Measurements from ENCODE around the gene CD300LF. TPM values are rescaled to one million over a fixed set of nuclear protein-coding genes. Genes with fewer than 3 reads are reported as not detected.

The CD300LF gene
- total RNA-seq, 1 experiment from 2014 or later, result not detected

DNA sequence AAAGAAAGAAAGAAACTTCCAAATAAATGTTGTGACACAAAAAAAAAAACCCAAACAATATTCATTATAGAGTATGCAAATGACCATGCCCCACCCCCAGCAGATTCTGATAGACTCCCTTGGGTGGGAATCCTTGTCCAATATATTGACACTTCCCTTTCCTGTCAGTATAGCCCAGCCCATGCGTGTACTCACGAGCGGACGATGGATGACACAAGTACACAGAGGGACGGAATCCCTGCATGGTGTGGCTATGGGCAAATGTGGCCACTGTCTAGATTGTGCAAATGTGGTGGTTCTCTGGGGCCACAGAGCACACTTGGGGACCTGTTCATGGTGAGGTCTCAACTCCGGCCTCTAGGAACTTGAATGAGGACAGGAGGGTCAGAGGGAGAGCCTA is 27.4 kb upstream of the CD300LF start:
- peaks cover 76% of the 10 kb centered on the region for H3K27me3 Mint-ChIP-seq (ENCODE audit: unreplicated experiment)
- H3K4me1 Mint-ChIP-seq (ENCODE audit: low read depth, unreplicated experiment), result peaks cover 32% of the 10 kb centered on the region
- no peak overlapping the region for H3K4me3 Mint-ChIP-seq (ENCODE audit: low read depth, unreplicated experiment)
- intact Hi-C loops (cut with micrococcal nuclease; ENCODE audit: unreplicated experiment), result no loop called here
- BruUV-seq (replicated peaks), result no TSS peak
- CTCF ChIA-PET, result no interaction called here
- no peak overlapping the region for H3K27ac Mint-ChIP-seq (ENCODE audit: unreplicated experiment)
- TF ChIP-seq, protein P1, sequence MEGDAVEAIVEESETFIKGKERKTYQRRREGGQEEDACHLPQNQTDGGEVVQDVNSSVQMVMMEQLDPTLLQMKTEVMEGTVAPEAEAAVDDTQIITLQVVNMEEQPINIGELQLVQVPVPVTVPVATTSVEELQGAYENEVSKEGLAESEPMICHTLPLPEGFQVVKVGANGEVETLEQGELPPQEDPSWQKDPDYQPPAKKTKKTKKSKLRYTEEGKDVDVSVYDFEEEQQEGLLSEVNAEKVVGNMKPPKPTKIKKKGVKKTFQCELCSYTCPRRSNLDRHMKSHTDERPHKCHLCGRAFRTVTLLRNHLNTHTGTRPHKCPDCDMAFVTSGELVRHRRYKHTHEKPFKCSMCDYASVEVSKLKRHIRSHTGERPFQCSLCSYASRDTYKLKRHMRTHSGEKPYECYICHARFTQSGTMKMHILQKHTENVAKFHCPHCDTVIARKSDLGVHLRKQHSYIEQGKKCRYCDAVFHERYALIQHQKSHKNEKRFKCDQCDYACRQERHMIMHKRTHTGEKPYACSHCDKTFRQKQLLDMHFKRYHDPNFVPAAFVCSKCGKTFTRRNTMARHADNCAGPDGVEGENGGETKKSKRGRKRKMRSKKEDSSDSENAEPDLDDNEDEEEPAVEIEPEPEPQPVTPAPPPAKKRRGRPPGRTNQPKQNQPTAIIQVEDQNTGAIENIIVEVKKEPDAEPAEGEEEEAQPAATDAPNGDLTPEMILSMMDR (IDR thresholded peaks at IDR 0.05; ENCODE audit: unreplicated experiment), result no peak
- peaks cover 5% of the 10 kb centered on the region for H3K36me3 Mint-ChIP-seq (ENCODE audit: insufficient read depth, unreplicated experiment)
- H3K9me3 Mint-ChIP-seq (ENCODE audit: low read depth, unreplicated experiment), result no peaks in the 10 kb centered on the region
- DNase-seq, result no peak

DNA sequence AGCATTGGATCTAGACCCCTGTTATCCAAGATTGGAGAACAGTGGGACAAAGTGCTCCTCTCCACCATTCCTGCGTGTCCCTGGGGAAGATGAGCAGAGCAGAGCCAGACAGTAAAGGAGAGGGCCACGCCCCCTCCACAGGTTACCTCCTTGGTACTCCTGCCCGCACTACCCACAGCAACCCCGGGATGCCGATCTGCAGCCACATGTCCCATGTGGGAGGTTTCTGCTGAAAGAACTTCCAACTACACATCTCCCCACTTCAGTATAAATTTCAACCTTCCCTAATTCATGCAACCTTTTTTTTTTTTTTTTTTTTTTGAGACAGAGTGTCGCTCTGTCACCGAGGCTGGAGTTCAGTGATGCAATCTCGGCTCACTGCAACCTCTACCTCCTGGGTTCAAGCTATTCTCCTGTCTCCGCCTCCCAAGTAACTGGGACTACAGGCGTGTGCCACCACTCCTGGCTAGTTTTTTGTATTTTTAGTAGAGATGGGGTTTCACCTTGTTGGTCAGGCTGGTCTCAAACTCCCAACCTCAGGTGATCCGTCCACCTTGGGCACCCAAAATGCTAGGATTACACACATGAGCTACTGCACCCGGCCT is 26.6 kb upstream of the CD300LF start:
- no peak overlapping the region for H3K27ac Mint-ChIP-seq (ENCODE audit: unreplicated experiment)
- CTCF ChIA-PET, result interaction anchor here (4.0 kb wide), 1 partner anchor 81 kb away, joined by 102 read pairs; no protein-coding TSS in a partner anchor
- peaks cover 25% of the 10 kb centered on the region for H3K4me1 Mint-ChIP-seq (ENCODE audit: low read depth, unreplicated experiment)
- H3K27me3 Mint-ChIP-seq (ENCODE audit: unreplicated experiment), result peaks cover 74% of the 10 kb centered on the region
- H3K36me3 Mint-ChIP-seq (ENCODE audit: insufficient read depth, unreplicated experiment), result peaks cover 5% of the 10 kb centered on the region
- no peak for DNase-seq
- BruUV-seq (replicated peaks), result no TSS peak
- intact Hi-C loops (cut with micrococcal nuclease; ENCODE audit: unreplicated experiment), result no loop called here
- no peak overlapping the region for H3K4me3 Mint-ChIP-seq (ENCODE audit: low read depth, unreplicated experiment)
- TF ChIP-seq, protein P1 (IDR thresholded peaks at IDR 0.05; ENCODE audit: unreplicated experiment), result no peak
- no peaks in the 10 kb centered on the region for H3K9me3 Mint-ChIP-seq (ENCODE audit: low read depth, unreplicated experiment)

DNA sequence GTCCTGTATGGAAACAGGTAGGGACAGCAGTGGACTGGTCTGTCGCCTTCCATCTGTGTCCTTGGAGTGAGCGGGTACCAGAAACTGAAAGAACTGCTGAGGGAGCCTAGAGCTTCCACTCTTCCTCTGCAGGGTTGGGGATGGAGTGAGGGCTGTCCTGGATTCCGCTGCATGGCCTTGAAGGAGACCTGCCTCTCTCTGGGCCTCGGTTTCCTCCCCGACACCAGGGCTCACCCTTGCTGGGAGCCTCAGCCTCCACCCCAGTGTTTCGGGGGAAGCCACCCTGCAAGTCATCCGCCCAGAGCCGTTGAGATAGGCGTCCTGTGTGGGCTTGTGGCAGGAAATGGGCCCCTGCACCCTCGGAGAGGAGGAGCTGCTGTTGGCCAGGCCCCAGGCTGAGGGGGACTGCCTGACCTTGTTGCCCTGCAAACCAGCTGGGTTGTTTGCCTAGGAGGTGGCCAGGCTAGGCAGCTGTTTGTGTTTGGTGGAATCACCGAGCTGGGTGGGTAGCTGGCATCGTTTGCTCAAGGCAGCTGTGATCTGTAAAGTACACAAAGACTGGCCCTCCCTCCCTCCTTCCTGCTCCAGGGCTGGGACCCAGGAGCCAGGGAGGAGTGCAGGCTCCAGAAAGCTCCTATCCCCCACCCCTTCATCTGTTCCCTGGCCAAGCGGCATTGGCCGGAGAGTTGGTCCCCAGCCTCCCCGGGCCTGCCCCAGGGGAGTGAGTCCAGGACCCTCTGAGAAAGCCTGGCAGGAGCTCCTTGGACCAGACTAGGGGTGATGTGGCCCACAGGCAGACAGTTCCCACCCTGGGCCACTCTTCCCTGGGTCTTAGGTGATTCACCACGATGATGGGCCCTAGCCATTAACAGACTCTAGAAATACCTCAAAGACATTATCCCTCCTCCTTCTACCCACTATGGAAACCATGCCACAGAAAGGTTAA is 25.6 kb upstream of the CD300LF start:
- H3K27me3 Mint-ChIP-seq (ENCODE audit: unreplicated experiment), result peaks cover 64% of the 10 kb centered on the region
- DNase-seq, result no peak
- TF ChIP-seq, protein P1 (IDR thresholded peaks at IDR 0.05; ENCODE audit: unreplicated experiment), result no peak
- CTCF ChIA-PET, result interaction anchor here (0.8 to 4.0 kb wide), 4 partner anchors 21 to 135 kb away, joined by 3 to 102 read pairs (median 4); no protein-coding TSS in a partner anchor
- intact Hi-C loops (cut with micrococcal nuclease; ENCODE audit: unreplicated experiment), result no loop called here
- no peak overlapping the region for H3K27ac Mint-ChIP-seq (ENCODE audit: unreplicated experiment)
- no peak overlapping the region for H3K4me3 Mint-ChIP-seq (ENCODE audit: low read depth, unreplicated experiment)
- no TSS peak for BruUV-seq (replicated peaks)
- no peaks in the 10 kb centered on the region for H3K36me3 Mint-ChIP-seq (ENCODE audit: insufficient read depth, unreplicated experiment)
- no peaks in the 10 kb centered on the region for H3K9me3 Mint-ChIP-seq (ENCODE audit: low read depth, unreplicated experiment)
- peaks cover 18% of the 10 kb centered on the region for H3K4me1 Mint-ChIP-seq (ENCODE audit: low read depth, unreplicated experiment)

DNA sequence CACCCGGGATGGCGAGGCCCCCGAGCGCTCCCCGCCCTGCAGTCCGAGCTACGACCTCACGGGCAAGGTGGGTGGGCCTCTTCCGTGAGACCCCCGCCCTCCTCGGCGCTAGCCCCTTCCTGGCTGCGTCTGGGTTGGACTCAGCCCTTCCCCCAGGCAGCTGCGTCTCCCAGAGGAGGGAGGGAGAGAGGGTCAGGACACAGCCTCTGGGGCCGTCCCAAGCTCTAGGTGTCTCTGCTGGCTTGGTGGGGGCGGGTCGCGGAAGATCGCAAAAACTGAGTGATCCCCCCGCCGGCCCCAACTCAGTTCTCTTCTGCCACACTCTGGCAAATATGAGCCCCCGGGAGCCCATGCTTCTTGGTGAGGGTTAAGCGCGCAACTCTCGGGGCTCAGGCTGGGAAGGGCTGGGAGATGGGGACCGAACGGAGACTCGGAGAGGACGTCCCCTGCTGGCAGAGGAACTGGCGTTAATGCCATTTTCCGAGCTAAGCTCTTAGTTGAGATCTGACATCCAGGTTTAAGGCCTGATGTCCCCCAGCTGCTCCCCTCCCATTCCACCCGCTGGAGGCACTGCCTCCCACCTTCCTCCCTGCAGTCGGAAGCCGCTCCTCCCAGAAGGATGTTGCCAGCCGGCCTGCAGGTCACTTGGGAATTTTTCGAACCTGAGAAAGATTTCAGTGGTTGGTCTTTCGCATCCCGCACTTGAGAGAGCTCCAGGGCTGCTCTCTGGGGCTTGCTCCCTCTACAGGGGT is 24.8 kb upstream of the CD300LF start:
- CTCF ChIA-PET, result interaction anchor here (0.7 to 4.0 kb wide), 6 partner anchors 22 to 150 kb away, joined by 3 to 102 read pairs (median 3); no protein-coding TSS in a partner anchor
- H3K36me3 Mint-ChIP-seq (ENCODE audit: insufficient read depth, unreplicated experiment), result no peaks in the 10 kb centered on the region
- no TSS peak for BruUV-seq (replicated peaks)
- H3K4me3 Mint-ChIP-seq (ENCODE audit: low read depth, unreplicated experiment), result peak overlapping the region; percentile 44
- TF ChIP-seq, protein P1 (IDR thresholded peaks at IDR 0.05; ENCODE audit: unreplicated experiment), result peak; percentile 33
- peaks cover 18% of the 10 kb centered on the region for H3K4me1 Mint-ChIP-seq (ENCODE audit: low read depth, unreplicated experiment)
- H3K27ac Mint-ChIP-seq (ENCODE audit: unreplicated experiment), result no peak overlapping the region
- intact Hi-C loops (cut with micrococcal nuclease; ENCODE audit: unreplicated experiment), result loop anchor here (1.0 kb wide), 1 partner anchor 80 kb away; no protein-coding TSS in a partner anchor
- DNase-seq, result peak; percentile 38
- H3K27me3 Mint-ChIP-seq (ENCODE audit: unreplicated experiment), result peaks cover 56% of the 10 kb centered on the region
- no peaks in the 10 kb centered on the region for H3K9me3 Mint-ChIP-seq (ENCODE audit: low read depth, unreplicated experiment)
